ENCODE measurements around the gene ALOX5AP. TPM values are rescaled to one million over a fixed set of nuclear protein-coding genes. Genes with fewer than 3 reads are reported as not detected.

ALOX5AP gene
- total RNA-seq, 1 donor from 2014 or later: 40.9 TPM

DNA sequence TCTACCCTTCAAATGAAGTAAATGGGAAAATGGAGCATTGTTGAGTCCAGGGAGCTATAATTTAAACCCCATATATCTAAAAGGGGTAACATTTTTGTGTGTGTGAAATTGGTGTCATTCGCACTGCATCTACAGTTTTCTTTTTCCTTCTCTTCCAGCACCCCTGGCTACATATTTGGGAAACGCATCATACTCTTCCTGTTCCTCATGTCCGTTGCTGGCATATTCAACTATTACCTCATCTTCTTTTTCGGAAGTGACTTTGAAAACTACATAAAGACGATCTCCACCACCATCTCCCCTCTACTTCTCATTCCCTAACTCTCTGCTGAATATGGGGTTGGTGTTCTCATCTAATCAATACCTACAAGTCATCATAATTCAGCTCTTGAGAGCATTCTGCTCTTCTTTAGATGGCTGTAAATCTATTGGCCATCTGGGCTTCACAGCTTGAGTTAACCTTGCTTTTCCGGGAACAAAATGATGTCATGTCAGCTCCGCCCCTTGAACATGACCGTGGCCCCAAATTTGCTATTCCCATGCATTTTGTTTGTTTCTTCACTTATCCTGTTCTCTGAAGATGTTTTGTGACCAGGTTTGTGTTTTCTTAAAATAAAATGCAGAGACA lies 28.6 kb downstream of the ALOX5AP start:
- Mint-ChIP-seq H3K27ac (no peak overlapping the region), H3K4me1 (ENCODE audit: low read depth) (peaks cover 22% of the 10 kb centered on the region), H3K36me3 (ENCODE audit: low read depth) (peaks cover 64% of the 10 kb centered on the region), H3K27me3 (ENCODE audit: low read depth) (no peaks in the 10 kb centered on the region), H3K9me3 (no peaks in the 10 kb centered on the region), H3K4me3 (ENCODE audit: low read depth) (no peak overlapping the region)
- DNase-seq (ENCODE audit: low spot score): no peak
- intact Hi-C loops (cut with micrococcal nuclease): no loop called here

DNA sequence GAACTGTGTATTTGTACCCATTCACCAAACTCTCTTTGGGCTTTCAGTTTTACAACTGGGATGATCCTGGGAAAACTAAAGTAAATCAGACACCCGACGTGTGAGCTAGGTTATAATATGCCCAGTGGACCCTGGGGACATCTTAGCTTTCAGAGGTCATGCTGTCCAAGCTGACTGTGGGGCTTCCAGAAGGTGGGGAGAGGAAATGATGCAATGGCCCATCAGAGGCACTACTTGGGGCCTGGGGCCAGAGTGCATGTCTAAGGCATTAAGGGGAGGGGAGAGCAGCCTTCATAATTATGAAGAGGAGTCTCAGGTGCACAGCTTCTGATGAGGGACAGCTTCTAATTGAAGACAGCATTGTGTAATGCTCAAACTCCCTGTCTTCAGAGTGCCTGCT lies 30.9 kb downstream of the ALOX5AP start:
- Mint-ChIP-seq H3K9me3 (no peaks in the 10 kb centered on the region), H3K4me1 (ENCODE audit: low read depth) (peaks cover 19% of the 10 kb centered on the region), H3K27ac (no peak overlapping the region), H3K36me3 (ENCODE audit: low read depth) (peaks cover 54% of the 10 kb centered on the region), H3K27me3 (ENCODE audit: low read depth) (no peaks in the 10 kb centered on the region), H3K4me3 (ENCODE audit: low read depth) (no peak overlapping the region)
- no peak for DNase-seq (ENCODE audit: low spot score)
- intact Hi-C loops (cut with micrococcal nuclease): loop anchor here (2.0 kb wide), 1 partner anchor 21 kb away; no protein-coding TSS in a partner anchor

DNA sequence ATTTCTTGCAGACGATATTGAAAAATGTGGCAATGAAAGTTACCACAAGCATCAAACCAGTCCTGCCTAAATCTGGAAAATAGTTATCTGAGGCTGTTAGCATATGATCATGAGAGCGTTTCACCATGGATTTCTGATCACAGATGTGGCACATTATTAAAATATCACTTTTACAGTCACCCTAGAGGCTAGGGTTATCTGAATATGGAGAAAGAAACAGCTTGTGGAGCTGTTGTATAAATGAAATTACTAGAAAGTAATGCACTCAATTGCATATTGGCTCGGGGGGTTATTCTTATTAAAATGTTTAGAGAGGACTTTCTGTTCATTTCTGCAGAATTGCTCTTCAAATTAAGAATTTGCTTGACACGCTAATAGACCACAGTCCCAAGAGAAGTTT lies 35.6 kb downstream of the ALOX5AP start:
- Mint-ChIP-seq H3K27me3 (ENCODE audit: low read depth) (no peaks in the 10 kb centered on the region), H3K4me3 (ENCODE audit: low read depth) (no peak overlapping the region), H3K9me3 (no peaks in the 10 kb centered on the region), H3K4me1 (ENCODE audit: low read depth) (peaks cover 35% of the 10 kb centered on the region), H3K27ac (no peak overlapping the region), H3K36me3 (ENCODE audit: low read depth) (peaks cover 16% of the 10 kb centered on the region)
- no peak for DNase-seq (ENCODE audit: low spot score)
- intact Hi-C loops (cut with micrococcal nuclease): no loop called here

DNA sequence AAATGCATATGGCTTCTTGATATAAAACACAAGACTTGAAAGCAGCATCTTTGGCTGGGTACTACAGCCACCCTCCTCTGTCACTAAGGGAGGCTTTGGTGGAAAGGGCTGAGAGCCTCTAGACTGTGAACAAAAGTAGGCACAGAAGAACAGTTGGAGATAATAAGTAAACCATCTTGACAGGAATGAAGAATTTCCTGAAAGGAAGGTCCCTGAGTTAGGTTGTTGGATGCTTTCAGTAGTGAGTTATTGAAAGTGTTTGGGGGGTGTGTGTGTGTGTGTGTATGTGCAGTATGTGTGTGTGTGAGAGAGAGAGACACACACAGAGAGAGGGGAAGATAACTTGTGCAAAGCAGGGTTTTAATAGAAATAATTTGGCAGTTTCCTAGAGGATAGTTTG lies 38.2 kb downstream of the ALOX5AP start:
- Mint-ChIP-seq H3K9me3 (no peaks in the 10 kb centered on the region), H3K4me1 (ENCODE audit: low read depth) (peaks cover 20% of the 10 kb centered on the region), H3K27me3 (ENCODE audit: low read depth) (peaks cover 5% of the 10 kb centered on the region), H3K27ac (no peak overlapping the region), H3K4me3 (ENCODE audit: low read depth) (no peak overlapping the region), H3K36me3 (ENCODE audit: low read depth) (peaks cover 12% of the 10 kb centered on the region)
- DNase-seq (ENCODE audit: low spot score): no peak
- intact Hi-C loops (cut with micrococcal nuclease): no loop called here

DNA sequence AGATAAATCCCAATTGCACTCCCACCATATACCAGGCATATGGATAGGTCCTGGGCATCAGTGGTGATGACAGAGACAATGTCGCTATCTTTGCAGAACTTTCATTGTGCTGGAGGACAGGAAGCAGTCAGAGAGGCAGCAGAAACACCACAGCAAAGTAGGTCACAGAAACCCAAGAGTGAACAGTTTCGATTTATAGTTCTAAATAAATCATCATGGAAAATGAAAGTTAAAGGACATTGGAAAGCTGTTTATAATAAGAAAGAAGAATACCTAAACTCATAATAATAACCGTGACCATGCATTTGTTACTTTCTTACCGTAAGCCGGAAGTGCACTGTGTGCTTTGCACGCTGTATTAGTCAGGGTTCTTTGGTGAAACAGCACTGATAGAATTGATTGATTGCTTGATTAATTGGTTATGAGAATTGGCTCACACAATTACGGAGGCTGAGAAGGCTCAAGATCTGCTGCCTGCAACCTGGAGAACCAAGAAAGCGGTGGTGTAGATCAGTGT lies 38.9 kb downstream of the ALOX5AP start:
- Mint-ChIP-seq H3K27ac (peak overlapping the region; percentile 1), H3K4me1 (ENCODE audit: low read depth) (peaks cover 20% of the 10 kb centered on the region), H3K4me3 (ENCODE audit: low read depth) (no peak overlapping the region), H3K9me3 (no peaks in the 10 kb centered on the region), H3K27me3 (ENCODE audit: low read depth) (peaks cover 11% of the 10 kb centered on the region), H3K36me3 (ENCODE audit: low read depth) (peaks cover 12% of the 10 kb centered on the region)
- DNase-seq (ENCODE audit: low spot score): no peak
- intact Hi-C loops (cut with micrococcal nuclease): loop anchor here (1.0 kb wide), 1 partner anchor 34 kb away; no protein-coding TSS in a partner anchor

DNA sequence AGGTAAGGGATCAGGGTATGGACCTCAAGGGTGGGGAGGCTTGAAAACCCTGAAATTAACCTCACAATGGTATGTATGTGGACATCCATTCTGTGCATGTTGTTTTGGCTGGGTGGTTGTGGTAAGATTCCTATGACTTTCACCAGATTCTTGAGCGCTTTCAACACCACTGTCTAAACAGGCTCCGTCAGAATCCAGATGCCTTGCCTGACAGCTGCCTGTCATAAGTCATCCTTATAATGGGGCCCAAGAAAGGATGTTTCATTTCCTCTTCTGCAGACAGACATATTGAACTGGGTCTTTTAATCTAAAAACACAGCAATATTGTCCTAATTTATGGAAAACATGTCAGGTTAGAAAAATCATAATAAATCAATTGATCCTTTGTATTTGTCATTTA lies 41.3 kb downstream of the ALOX5AP start:
- intact Hi-C loops (cut with micrococcal nuclease): no loop called here
- Mint-ChIP-seq H3K9me3 (peaks cover 7% of the 10 kb centered on the region), H3K27me3 (ENCODE audit: low read depth) (peaks cover 16% of the 10 kb centered on the region), H3K36me3 (ENCODE audit: low read depth) (peaks cover 15% of the 10 kb centered on the region), H3K4me3 (ENCODE audit: low read depth) (no peak overlapping the region), H3K4me1 (ENCODE audit: low read depth) (peaks cover 20% of the 10 kb centered on the region), H3K27ac (no peak overlapping the region)
- DNase-seq (ENCODE audit: low spot score): no peak

DNA sequence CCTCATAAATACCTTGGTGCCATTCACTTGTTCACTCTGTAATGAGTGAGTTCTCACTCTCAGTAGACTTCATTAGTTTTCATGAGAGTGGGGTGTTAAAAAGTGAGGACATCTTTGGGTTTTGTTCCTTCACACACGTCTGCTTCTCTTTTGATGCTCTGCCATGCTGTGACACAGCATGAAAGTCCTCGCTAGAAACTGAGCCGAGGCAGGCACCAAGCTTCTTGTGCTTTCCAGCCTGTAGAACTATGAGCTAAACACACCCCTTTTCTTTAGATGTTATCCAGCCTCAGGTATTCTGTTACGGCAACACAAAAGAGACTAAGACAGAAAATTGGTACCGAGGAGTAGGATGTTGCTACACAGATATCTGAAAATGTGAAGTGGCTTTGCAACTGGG lies 43.7 kb downstream of the ALOX5AP start:
- H3K36me3 Mint-ChIP-seq (ENCODE audit: low read depth): peaks cover 15% of the 10 kb centered on the region
- peaks cover 9% of the 10 kb centered on the region for H3K4me1 Mint-ChIP-seq (ENCODE audit: low read depth)
- intact Hi-C loops (cut with micrococcal nuclease): no loop called here
- DNase-seq (ENCODE audit: low spot score): no peak
- no peak overlapping the region for H3K4me3 Mint-ChIP-seq (ENCODE audit: low read depth)
- H3K27me3 Mint-ChIP-seq (ENCODE audit: low read depth): peaks cover 16% of the 10 kb centered on the region
- H3K9me3 Mint-ChIP-seq: peaks cover 11% of the 10 kb centered on the region
- no peak overlapping the region for H3K27ac Mint-ChIP-seq

DNA sequence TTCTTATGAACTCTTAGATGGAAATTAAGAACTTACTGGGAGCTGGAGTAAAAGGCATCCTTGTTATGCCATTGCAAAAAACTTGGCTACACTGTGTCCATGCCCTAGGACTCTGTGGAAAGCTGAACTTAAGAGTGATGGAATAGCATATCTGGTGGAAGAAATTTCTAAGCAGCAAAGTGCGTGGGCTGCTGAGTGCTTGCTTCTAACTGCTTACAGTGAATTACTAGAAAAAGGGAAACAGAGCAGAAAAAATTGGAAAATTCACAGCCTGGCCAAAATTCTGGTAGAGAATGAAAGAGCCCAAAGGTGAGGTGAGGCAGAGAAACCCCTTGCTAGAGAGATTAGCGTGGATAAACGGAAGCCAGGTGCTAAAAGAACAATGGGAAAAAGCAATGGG lies 44.3 kb downstream of the ALOX5AP start:
- peaks cover 11% of the 10 kb centered on the region for H3K9me3 Mint-ChIP-seq
- H3K36me3 Mint-ChIP-seq (ENCODE audit: low read depth): peaks cover 15% of the 10 kb centered on the region

DNA sequence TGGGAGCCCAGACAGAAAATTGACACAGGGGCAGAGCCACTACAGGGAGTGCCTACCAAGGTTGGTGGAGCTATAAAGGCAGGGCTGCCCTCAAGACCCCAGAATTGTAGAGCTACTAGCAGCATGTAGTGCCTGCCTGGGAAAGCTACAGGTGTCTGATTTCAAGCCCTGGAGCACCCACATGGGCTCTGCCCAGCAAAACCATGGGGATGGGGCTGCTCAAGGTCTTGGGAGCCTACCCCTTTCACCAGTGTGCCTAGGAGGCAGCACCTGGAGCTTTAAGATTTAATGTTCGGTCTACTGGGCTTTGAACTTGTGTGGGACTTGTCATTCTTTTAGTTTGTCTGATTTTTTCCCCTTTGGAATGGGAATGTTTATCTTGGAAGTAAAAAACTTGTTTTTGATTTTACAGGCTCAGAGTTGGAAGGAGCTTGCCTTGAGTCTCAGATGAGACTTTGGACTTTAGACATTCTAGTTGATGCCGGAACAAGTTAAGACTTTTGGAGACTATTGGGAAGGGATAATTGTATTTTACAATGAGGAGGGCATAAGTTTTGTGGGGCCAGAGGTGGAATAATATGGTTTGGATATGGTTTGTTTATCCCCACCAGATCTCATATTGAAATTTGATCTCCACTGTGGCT lies 45.1 kb downstream of the ALOX5AP start:
- intact Hi-C loops (cut with micrococcal nuclease): no loop called here
- peaks cover 16% of the 10 kb centered on the region for H3K27me3 Mint-ChIP-seq (ENCODE audit: low read depth)

More for the DNA sequence above, 44.3 kb downstream of the ALOX5AP start:
- H3K4me3 Mint-ChIP-seq (ENCODE audit: low read depth): no peak overlapping the region
- no peak for DNase-seq (ENCODE audit: low spot score)
- H3K27ac Mint-ChIP-seq: no peak overlapping the region
- intact Hi-C loops (cut with micrococcal nuclease): no loop called here
- H3K27me3 Mint-ChIP-seq (ENCODE audit: low read depth): peaks cover 16% of the 10 kb centered on the region
- peaks cover 4% of the 10 kb centered on the region for H3K4me1 Mint-ChIP-seq (ENCODE audit: low read depth)

DNA sequence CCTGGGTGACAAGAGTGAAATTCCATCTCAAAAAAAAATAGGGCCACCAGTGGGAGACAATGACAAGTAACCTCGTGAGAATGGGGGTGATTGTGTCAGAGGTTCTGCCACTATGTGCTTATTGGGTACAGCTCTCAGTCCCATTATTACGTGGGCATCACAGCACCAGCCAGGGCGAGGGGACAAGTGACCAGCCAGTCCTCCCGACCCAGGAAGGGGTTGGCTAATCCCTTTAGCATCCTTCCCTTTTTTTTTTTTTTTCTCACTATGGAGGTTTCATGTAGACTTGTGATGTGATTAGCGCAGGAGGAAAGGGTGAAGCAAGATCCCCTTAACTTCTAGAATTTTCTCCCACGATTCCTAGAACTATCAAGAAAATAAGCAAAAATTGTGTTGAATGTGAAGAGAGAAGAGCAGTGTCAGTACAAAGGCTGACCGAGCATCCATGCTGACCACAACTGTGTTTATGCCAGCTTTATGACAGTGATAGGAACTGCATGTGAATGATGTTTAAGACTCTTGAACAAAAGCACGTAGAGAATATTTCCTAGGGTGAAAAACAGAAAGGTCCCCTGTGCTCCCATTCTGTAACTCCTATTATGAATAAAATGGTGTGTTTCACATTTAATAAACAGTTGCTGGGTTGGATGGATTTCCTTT lies 50.0 kb downstream of the ALOX5AP start:
- Mint-ChIP-seq H3K27ac (no peak overlapping the region), H3K4me3 (ENCODE audit: low read depth) (no peak overlapping the region), H3K27me3 (ENCODE audit: low read depth) (no peaks in the 10 kb centered on the region), H3K36me3 (ENCODE audit: low read depth) (peaks cover 10% of the 10 kb centered on the region), H3K9me3 (peaks cover 11% of the 10 kb centered on the region), H3K4me1 (ENCODE audit: low read depth) (peaks cover 12% of the 10 kb centered on the region)
- intact Hi-C loops (cut with micrococcal nuclease): no loop called here
- no peak for DNase-seq (ENCODE audit: low spot score)

More for the DNA sequence above, 45.1 kb downstream of the ALOX5AP start:
- Mint-ChIP-seq H3K27ac (no peak overlapping the region), H3K4me3 (ENCODE audit: low read depth) (no peak overlapping the region), H3K4me1 (ENCODE audit: low read depth) (no peaks in the 10 kb centered on the region), H3K36me3 (ENCODE audit: low read depth) (peaks cover 15% of the 10 kb centered on the region), H3K9me3 (peaks cover 11% of the 10 kb centered on the region)
- DNase-seq (ENCODE audit: low spot score): no peak

DNA sequence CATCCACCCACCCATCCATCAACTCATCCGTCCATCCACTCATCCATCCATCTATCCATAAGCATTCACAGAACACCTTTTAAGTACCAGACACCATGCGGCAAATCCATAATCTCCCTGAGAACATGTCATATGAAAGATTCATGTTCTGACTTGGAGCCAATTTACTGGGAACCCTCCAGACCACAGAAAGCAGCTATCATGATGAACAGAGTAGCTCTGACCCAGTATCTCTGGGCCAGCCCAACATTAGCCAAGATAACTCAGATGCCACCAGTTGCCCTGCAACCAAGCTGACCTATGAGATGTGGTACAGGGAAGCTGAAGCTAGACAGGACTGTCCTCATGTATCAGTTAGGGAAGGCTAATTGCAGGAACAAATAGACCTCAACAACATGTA lies 51.3 kb downstream of the ALOX5AP start:
- Mint-ChIP-seq H3K9me3 (peaks cover 4% of the 10 kb centered on the region), H3K4me3 (ENCODE audit: low read depth) (no peak overlapping the region), H3K36me3 (ENCODE audit: low read depth) (peaks cover 4% of the 10 kb centered on the region), H3K27ac (no peak overlapping the region), H3K4me1 (ENCODE audit: low read depth) (peaks cover 12% of the 10 kb centered on the region), H3K27me3 (ENCODE audit: low read depth) (no peaks in the 10 kb centered on the region)
- intact Hi-C loops (cut with micrococcal nuclease): no loop called here
- no peak for DNase-seq (ENCODE audit: low spot score)

DNA sequence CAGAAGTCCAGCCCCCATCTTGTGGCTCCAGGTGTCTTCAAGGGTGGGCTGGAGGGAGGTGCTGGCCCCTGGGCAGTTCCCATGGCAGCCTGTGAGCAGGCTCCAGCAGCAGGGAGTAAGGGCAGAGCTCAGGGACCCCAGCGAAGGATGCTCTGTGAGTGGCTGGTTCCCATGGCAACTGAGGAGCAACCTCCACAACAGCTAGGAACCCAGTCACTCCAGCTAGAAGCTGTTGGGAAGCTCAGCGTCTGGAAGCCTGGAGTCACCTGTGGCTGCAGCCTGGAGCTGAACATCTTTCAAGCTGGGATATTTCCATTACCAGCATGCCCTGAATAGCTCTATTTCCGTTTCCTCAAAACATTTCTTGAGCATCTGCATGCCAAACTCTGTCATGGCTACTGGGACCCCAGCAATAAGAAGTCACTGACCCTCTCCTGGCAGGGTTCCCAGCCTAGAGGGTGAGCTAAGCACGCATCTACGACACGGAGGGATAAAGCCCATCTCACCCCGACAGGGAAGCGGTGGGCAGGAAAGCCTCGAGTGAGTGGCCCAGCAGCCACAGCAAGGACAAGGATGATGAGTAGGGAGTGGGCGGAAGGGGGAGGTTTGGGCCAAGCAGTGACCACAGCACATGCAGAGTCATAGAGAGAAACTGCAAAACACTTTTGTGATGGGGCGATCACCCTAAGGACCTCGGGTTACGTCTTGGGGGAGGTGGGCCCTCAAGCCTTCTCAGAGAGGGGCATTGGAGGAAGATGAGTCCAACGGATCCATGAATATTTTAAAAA lies 52.6 kb downstream of the ALOX5AP start:
- Mint-ChIP-seq H3K36me3 (ENCODE audit: low read depth) (no peaks in the 10 kb centered on the region), H3K9me3 (no peaks in the 10 kb centered on the region), H3K4me3 (ENCODE audit: low read depth) (no peak overlapping the region), H3K27me3 (ENCODE audit: low read depth) (no peaks in the 10 kb centered on the region), H3K4me1 (ENCODE audit: low read depth) (peaks cover 12% of the 10 kb centered on the region), H3K27ac (no peak overlapping the region)
- intact Hi-C loops (cut with micrococcal nuclease): no loop called here
- no peak for DNase-seq (ENCODE audit: low spot score)

All from activated T-helper 2 cell treated with anti-CD3 and anti-CD28 coated beads, Interferon-gamma antibody, Interleukin-2, Interleukin-4, amounts not matched to agents 10 μg/mL and 5 μg/mL and 100 μg/mL, durations not matched to agents 14 hours and 24 hours and 36 hours (primary cell).